Measurements from ENCODE around the gene LCLAT1. TPM values are rescaled to one million over a fixed set of nuclear protein-coding genes. Genes with fewer than 3 reads are reported as not detected.

LCLAT1 gene
- total RNA-seq, 1 donor from 2014 or later = 13.0 TPM

GRCh38 chr2:30456106-30456505, 9.1 kb downstream of the LCLAT1 start:
- DNase-seq (no peak), ATAC-seq (no peak)
- Histone ChIP-seq H3K27ac (no peak overlapping the region), H3K27me3 (ENCODE audit: low read depth) (no peaks in the 10 kb centered on the region), H3K36me3 (no peaks in the 10 kb centered on the region), H3K4me3 (no peak overlapping the region), H3K9me3 (no peaks in the 10 kb centered on the region), H3K4me1 (no peaks in the 10 kb centered on the region)
- intact Hi-C loops (cut with DNase I) = no loop called here
- no peak for TF ChIP-seq CTCF (IDR thresholded peaks at IDR 0.05)

- Histone ChIP-seq H3K4me3 (no peak overlapping the region), H3K27ac (no peak overlapping the region), H3K4me1 (no peaks in the 10 kb centered on the region), H3K9me3 (no peaks in the 10 kb centered on the region), H3K27me3 (ENCODE audit: low read depth) (no peaks in the 10 kb centered on the region), H3K36me3 (no peaks in the 10 kb centered on the region)
- intact Hi-C loops (cut with DNase I) = no loop called here
- ATAC-seq = no peak
- DNase-seq = no peak
- TF ChIP-seq CTCF (IDR thresholded peaks at IDR 0.05) = no peak
Observed at GRCh38 chr2:30456579-30456978, 9.5 kb downstream of the LCLAT1 start.

- intact Hi-C loops (cut with DNase I) = no loop called here
- Histone ChIP-seq H3K4me3 (no peak overlapping the region), H3K27ac (no peak overlapping the region), H3K4me1 (no peaks in the 10 kb centered on the region), H3K27me3 (ENCODE audit: low read depth) (no peaks in the 10 kb centered on the region), H3K36me3 (no peaks in the 10 kb centered on the region), H3K9me3 (no peaks in the 10 kb centered on the region)
- ATAC-seq (no peak), DNase-seq (no peak)
- no peak for TF ChIP-seq CTCF (IDR thresholded peaks at IDR 0.05)
Observed at GRCh38 chr2:30457296-30457695, 10.2 kb downstream of the LCLAT1 start.

- DNase-seq = no peak
- no peak overlapping the region for H3K27ac ChIP-seq
- no peaks in the 10 kb centered on the region for H3K4me1 ChIP-seq
- H3K4me3 ChIP-seq = no peak overlapping the region
- no peak for TF ChIP-seq CTCF (IDR thresholded peaks at IDR 0.05)
- H3K27me3 ChIP-seq (ENCODE audit: low read depth) = no peaks in the 10 kb centered on the region
- intact Hi-C loops (cut with DNase I) = no loop called here
- no peaks in the 10 kb centered on the region for H3K9me3 ChIP-seq
- no peaks in the 10 kb centered on the region for H3K36me3 ChIP-seq
- no peak for ATAC-seq
Observed at GRCh38 chr2:30459140-30459539, 12.1 kb downstream of the LCLAT1 start.

GRCh38 chr2:30462131-30462857, 15.2 kb downstream of the LCLAT1 start:
- Histone ChIP-seq H3K36me3 (no peaks in the 10 kb centered on the region), H3K4me3 (no peak overlapping the region), H3K27ac (no peak overlapping the region), H3K9me3 (no peaks in the 10 kb centered on the region), H3K4me1 (no peaks in the 10 kb centered on the region), H3K27me3 (ENCODE audit: low read depth) (no peaks in the 10 kb centered on the region)
- DNase-seq = no peak
- intact Hi-C loops (cut with DNase I) = no loop called here
- no peak for ATAC-seq
- TF ChIP-seq CTCF (IDR thresholded peaks at IDR 0.05) = no peak
